ENCODE data around the gene CEMIP.
A peak's percentile ranks its signal among the peaks of the same experiment; 100 is the strongest.

Gene CEMIP

DNA sequence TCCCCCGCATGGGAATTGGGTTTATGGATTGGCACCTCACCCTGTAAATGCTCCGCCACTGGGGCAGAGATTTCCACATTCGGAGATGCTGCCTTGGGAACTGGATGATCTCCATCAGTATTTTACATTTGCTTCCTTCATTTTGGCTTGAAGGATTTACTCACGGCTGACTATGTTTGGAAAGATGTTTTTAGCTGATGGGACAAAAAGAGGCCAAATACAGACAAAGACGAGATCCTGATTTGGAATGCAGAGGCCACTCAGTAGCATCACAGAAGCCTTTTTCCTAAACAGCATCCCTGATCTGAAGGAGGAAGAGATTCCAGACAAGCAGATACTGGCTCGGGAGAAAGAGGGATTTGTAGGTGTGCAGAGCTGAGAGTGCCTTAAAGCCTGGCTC, 133.5 kb downstream of the CEMIP start:
- no peak for DNase-seq (ENCODE audit: low read depth)
- TF ChIP-seq, protein P1, sequence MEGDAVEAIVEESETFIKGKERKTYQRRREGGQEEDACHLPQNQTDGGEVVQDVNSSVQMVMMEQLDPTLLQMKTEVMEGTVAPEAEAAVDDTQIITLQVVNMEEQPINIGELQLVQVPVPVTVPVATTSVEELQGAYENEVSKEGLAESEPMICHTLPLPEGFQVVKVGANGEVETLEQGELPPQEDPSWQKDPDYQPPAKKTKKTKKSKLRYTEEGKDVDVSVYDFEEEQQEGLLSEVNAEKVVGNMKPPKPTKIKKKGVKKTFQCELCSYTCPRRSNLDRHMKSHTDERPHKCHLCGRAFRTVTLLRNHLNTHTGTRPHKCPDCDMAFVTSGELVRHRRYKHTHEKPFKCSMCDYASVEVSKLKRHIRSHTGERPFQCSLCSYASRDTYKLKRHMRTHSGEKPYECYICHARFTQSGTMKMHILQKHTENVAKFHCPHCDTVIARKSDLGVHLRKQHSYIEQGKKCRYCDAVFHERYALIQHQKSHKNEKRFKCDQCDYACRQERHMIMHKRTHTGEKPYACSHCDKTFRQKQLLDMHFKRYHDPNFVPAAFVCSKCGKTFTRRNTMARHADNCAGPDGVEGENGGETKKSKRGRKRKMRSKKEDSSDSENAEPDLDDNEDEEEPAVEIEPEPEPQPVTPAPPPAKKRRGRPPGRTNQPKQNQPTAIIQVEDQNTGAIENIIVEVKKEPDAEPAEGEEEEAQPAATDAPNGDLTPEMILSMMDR (IDR thresholded peaks at IDR 0.05; ENCODE audit: control insufficient read depth, extremely low read depth, insufficient read depth), result no peak
- H3K4me3 ChIP-seq (ENCODE audit: low read depth, low read length), result no peak overlapping the region

DNA sequence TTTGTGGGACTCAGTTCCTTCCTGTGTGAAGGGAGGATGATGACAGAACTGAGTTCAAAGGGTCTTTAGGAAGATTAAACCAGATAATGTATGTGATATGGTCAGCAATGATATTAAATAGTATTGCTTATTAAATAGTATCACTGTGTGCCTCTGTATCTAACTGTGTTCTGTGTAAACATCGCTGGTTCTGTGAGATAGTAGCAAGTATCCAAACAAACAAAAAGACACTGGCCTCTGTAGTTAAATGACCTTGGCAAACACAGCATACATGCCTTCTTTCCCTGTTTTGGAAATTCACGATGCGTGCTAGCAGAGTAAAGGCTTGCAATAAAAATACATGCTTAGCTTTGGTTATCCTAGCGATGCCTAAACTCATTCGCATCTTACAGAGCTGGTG, 134.4 kb downstream of the CEMIP start:
- no peak overlapping the region for H3K4me3 ChIP-seq (ENCODE audit: low read depth, low read length)
- peak; percentile 81 for DNase-seq (ENCODE audit: low read depth)
- TF ChIP-seq, protein P1 (IDR thresholded peaks at IDR 0.05; ENCODE audit: control insufficient read depth, extremely low read depth, insufficient read depth), result no peak

DNA sequence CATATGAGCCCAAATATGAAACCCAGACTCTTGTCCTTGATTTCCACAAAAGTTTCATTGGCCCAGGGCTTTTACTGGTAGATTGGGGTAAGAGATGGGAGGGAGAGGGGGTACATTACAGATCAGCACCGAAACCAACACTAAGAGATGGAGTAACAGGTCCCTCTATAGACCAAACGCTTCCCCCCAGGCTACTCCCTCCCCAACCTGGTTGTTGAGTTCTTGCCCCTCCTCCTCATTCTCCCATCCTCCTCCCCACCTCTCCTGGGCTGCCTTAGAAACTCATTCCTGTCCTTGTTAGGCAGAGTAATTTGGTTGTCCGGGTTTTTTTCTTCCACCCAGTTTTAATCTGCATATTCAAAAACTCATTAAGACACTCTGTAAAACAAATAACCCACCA, 136.3 kb downstream of the CEMIP start:
- H3K4me3 ChIP-seq (ENCODE audit: low read depth, low read length), result no peak overlapping the region
- TF ChIP-seq, protein P1 (IDR thresholded peaks at IDR 0.05; ENCODE audit: control insufficient read depth, extremely low read depth, insufficient read depth), result no peak
- DNase-seq (ENCODE audit: low read depth), result no peak

DNA sequence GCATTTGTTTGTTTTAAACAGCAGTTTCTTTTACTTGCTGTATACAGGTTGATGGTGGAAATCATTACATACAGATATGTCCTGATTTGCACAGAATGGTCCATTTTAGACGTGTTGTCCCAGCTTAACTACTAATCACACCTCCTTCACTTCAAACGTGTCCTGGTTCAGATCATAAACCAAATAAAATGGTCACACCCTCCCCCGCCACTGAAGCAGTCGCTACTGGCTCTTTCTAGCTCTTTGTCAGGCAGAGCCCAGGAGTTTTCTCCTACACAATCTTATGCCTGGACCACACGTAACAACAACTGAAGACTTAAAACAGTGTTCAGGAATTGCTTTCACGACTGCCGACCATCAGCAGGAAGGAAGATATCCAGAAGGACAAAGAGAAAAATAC, 136.9 kb downstream of the CEMIP start:
- no peak overlapping the region for H3K4me3 ChIP-seq (ENCODE audit: low read depth, low read length)
- TF ChIP-seq, protein P1 (IDR thresholded peaks at IDR 0.05; ENCODE audit: control insufficient read depth, extremely low read depth, insufficient read depth), result no peak
- DNase-seq (ENCODE audit: low read depth), result no peak

DNA sequence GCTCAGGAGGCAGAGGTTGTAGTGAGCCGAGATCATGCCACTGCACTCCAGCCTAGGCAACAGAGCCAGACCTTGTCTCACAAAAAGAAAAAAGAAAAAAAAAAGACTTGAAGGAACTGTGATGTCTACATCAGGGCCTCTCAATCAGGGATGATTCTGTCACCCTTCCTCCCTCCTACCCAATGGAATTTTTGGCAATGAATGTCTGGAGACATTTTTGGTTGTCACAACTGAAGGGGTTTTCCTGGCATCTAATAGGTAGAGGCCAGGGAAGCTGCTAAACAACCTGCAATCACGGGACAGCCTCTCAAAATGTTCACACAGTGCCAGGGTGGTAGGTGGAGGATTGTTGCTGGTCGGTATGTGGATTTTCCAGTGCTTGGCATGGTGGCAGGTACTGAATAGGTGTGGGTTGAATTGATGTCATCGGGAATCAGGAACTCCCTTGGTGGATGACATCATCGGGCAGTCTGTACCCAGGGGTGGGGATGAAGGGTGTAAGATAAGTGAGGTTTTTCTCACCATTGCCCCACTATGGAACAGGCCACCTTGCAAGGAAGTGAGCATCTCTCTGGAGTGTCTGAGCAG, 139.1 kb downstream of the CEMIP start:
- TF ChIP-seq, protein P1 (IDR thresholded peaks at IDR 0.05; ENCODE audit: control insufficient read depth, extremely low read depth, insufficient read depth), result no peak
- H3K4me3 ChIP-seq (ENCODE audit: low read depth, low read length), result no peak overlapping the region
- no peak for DNase-seq (ENCODE audit: low read depth)

DNA sequence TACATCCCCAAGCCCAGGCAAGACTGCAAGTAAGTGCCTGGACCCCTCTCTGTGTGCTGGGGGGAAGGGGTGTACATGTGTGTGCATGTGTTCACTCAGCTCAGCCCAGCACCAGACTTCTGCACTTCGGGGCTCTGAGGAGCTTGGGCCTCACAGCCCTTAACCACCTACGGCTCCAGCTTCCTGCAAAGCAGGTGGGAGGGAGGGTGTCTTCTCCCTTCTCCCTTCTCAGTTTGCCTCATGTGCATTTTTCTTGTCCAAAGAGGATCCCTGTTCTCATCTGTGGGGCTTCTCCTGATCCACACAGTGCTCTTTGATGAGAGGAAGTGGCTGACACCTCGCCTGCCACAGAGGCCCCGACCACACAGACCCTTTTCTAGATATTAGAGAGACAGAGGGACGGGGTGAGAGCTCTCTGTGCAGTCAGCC, 141.1 kb downstream of the CEMIP start:
- no peak overlapping the region for H3K4me3 ChIP-seq (ENCODE audit: low read depth, low read length)
- no peak for DNase-seq (ENCODE audit: low read depth)
- TF ChIP-seq, protein P1 (IDR thresholded peaks at IDR 0.05; ENCODE audit: control insufficient read depth, extremely low read depth, insufficient read depth), result no peak

DNA sequence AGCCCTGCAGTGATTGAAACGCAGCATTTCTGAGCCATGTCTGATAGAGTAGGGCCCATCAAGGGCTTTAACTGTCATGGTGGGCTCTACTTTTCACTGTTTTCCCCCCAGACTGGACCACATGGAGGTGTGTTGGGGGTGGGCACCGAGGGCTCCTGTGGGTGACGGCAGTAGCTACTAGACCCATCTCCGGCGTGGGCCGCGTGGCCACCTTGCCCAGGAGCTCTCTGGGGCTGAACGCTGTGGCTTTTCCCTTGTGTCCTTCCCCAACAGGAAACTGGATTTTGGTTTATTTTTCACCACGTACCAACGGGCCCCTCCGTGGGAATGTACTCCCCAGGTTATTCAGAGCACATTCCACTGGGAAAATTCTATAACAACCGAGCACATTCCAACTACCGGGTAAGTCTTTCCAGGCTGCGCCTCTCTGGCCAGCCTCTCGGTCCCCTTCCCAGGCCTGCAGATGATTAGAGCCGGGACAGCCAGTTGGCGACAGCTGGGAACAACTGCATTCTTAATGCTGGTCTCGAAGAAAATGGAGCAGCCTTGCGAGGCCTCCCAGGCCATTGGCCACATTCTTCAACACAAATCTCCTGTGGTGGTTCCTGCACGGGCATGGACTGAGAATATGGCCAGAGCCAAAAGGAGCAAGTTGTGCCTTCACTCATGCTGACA, 142.7 kb downstream of the CEMIP start:
- H3K4me3 ChIP-seq (ENCODE audit: low read depth, low read length), result no peak overlapping the region
- TF ChIP-seq, protein P1 (IDR thresholded peaks at IDR 0.05; ENCODE audit: control insufficient read depth, extremely low read depth, insufficient read depth), result no peak
- DNase-seq (ENCODE audit: low read depth), result no peak

All from LNCaP clone FGC (cell line).